HG02870 (cell line): Measurements from ENCODE around the gene TBC1D7.
"Not testable (repeated sequence)": the region's sequence is repeated elsewhere in the genome, so short reads cannot be mapped to it uniquely, and the experiment has no call there.

ENCODE experiments used
- ATAC-seq: cut with Tn5 transposase; IDR thresholded peaks from one replicate; pipeline ENCODE4 v1.9.1; 2021; ENCODE audit warnings: mild to moderate bottlenecking, moderate library complexity; ENCODE audit not compliant: unreplicated experiment

TBC1D7 gene

GRCh38 chr6:13326031-13326586 lies 2.2 kb downstream of the TBC1D7 start:
- ATAC-seq, result not testable (repeated sequence)

- ATAC-seq, result no peak
Measured at GRCh38 chr6:13319891-13320564, 8.3 kb downstream of the TBC1D7 start.

GRCh38 chr6:13318821-13319220 lies 9.5 kb downstream of the TBC1D7 start:
- no peak for ATAC-seq

- no peak for ATAC-seq
Measured at GRCh38 chr6:13315896-13316295, 12.4 kb downstream of the TBC1D7 start.

GRCh38 chr6:13314806-13315205 lies 13.5 kb downstream of the TBC1D7 start:
- no peak for ATAC-seq

- ATAC-seq, result no peak
Measured at GRCh38 chr6:13311155-13311554, 17.2 kb downstream of the TBC1D7 start.

GRCh38 chr6:13308332-13308731 lies 20.0 kb downstream of the TBC1D7 start:
- no peak for ATAC-seq

- ATAC-seq, result no peak
Measured at GRCh38 chr6:13307508-13307995, 20.8 kb downstream of the TBC1D7 start.

- no peak for ATAC-seq
Measured at GRCh38 chr6:13305791-13306190, 22.5 kb downstream of the TBC1D7 start.

- no peak for ATAC-seq
Measured at GRCh38 chr6:13305288-13305687, 23.0 kb downstream of the TBC1D7 start.

- peak; percentile 44 for ATAC-seq
Measured at GRCh38 chr6:13304580-13305260, 23.6 kb downstream of the TBC1D7 start.

- no peak for ATAC-seq
Measured at GRCh38 chr6:13304101-13304500, 24.2 kb downstream of the TBC1D7 start.

GRCh38 chr6:13303668-13304017 lies 24.7 kb downstream of the TBC1D7 start:
- peak; percentile 44 for ATAC-seq

- ATAC-seq, result peak; percentile 68
Measured at GRCh38 chr6:13302751-13303667, 25.3 kb downstream of the TBC1D7 start.

- ATAC-seq, result no peak
Measured at GRCh38 chr6:13302291-13302690, 26.0 kb downstream of the TBC1D7 start.

GRCh38 chr6:13300643-13301590 lies 27.4 kb downstream of the TBC1D7 start:
- ATAC-seq, result no peak

- ATAC-seq, result no peak
Measured at GRCh38 chr6:13299918-13300317, 28.4 kb downstream of the TBC1D7 start.

GRCh38 chr6:13299403-13299821 lies 28.9 kb downstream of the TBC1D7 start:
- no peak for ATAC-seq

GRCh38 chr6:13298446-13298845 lies 29.9 kb downstream of the TBC1D7 start:
- ATAC-seq, result no peak

GRCh38 chr6:13297391-13297790 lies 30.9 kb downstream of the TBC1D7 start:
- ATAC-seq, result no peak
